Daoy (cell line): Measurements from ENCODE around the gene RNASE9. TPM values are rescaled to one million over a fixed set of nuclear protein-coding genes. Genes with fewer than 3 reads are reported as not detected.
"Not testable (repeated sequence)": the region's sequence is repeated elsewhere in the genome, so short reads cannot be mapped to it uniquely, and the experiment has no call there.

Experiments
- DNase-seq: peaks from one replicate; pipeline ENCODE4 v3.0.0-alpha.2; 2015; ENCODE audit warnings: low read depth
- total RNA-seq: library from RNA; depleted of rRNA; stranded (reverse); fragments of >200 nt; shearing (Covaris generic); gene quantifications from 2 replicates; pipeline ENCODE4 v1.2.3, GENCODE V29; 2014; rRNA removed

The RNASE9 gene
- not detected in 2 replicates for total RNA-seq

GRCh38 chr14:20560961-20561360 is at the start of gene RNASE9:
Gene RNASE9 (minus strand): TSS chr14:20561047.
- no peak for DNase-seq

DNA sequence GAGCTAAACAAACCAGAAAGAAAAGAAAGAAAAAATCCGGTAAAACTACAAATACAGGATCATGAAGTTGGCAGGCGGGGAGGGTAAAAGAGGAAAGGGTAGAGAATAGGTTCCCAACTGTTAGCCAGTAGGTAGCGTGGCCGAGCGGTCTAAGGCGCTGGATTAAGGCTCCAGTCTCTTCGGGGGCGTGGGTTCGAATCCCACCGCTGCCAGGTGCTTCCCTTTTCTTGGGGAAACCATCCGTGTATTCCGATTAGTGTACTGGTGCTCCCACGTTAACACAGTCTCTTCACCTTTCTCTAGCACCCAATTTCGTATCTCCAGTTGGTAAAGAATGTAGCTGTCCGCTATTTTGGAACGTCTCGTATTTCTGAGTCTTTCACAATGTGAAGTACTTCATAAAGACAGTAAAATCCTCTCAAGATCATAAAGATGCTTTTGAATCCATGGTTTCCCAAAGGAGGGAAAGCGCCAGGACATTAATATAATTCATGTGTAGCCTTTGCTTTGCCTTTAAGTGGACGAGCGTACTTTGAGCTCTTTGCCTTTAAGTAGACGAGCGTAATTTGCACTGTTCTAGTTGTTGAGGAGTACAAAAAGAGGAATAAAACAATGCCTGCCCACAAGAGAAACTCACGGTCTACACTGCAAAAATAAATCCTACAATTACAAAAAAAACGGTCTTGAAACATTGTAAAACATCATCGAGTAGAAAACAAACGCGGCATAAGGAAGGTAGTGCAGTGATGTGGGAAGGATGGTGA is 49.3 kb upstream of the RNASE9 start:
- peak; percentile 90 for DNase-seq

- peak; percentile 87 for DNase-seq
Measured at GRCh38 chr14:20609215-20610001, 48.6 kb upstream of the RNASE9 start.

DNA sequence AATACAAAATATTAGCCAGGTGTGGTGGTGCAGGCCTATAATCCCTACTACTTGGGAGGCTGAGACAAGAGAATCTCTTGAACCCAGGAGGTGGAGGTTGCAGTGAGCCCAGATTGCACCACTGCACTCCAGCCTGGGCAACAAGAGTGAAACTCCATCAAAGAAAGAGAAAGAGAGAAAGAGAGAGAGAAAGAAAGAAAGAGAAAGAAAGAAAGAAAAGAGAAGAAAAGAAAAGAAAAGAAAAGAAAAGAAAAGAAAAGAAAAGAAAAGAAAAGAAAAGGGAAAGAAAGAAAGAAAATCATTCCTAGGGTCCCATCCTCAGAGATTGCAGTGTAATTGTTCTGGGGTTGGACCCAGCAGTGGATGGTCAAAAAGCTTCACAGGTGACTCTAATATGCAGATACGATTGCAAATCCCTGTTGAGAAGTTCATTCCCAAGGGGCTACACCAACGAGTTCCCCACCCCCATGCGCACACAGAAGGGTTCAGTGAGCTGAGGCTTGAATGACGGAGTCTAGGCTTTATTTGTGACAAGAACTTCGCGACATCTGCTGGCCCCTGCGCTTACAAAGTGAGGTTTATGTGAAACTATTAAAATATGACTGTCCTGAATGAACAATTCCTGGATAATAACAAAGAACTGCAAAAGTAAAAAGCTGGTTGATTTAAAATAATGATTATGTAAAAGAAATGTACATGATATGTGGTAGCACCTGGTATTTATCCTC is 47.7 kb upstream of the RNASE9 start:
- DNase-seq, result no peak

DNA sequence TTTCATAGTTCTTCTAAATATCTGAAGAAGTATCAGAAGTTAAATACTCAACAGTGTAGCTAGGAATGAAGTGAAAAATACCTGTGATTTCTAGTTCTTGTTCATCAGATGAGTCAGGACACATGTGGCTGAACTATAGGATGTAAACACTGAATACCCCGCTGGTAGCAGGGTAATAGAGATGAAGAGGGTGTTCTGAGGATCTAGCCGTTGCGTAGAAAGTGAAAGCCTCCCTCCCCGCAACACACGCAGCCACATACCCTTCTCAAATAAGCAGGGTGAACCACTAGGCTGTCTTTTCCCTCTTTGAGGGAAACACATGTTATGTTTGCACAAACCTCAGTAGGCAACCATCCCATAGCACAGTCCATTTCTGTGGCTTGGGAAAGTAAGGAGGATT is 46.8 kb upstream of the RNASE9 start:
- no peak for DNase-seq

GRCh38 chr14:20606902-20607242 is 46.0 kb upstream of the RNASE9 start:
- DNase-seq, result no peak

DNA sequence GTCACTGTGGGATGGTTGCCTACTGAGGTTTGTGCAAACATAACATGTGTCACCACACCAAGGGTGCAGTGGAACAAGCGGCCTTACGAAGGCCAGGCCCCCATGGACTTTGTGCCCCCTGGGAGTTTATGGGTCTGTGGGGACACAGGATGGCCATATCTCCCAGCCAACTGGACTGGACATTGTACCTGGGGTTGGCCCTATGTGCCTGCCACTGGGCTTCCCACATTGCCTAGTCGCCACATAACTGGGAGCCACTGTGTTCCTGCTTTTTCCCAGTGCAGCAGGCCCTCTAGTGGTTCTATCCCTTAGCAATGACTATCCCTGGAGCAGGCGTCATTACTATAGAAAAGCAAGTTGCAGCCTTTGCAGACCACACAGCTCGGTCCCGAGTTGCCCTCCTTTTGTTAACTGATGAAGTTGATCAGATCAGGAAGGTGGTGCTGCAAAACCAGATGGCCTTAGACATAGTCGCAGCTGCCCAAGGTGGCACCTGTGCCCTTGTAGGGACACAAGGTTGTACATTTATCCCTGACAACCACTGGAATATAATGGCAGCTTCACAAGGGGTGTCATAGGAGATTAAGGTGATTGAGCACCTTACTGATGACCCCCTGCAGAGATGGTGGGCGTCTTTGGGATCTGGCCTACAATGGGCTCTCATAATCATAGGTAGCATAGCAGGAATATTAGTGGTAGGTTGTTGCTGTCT is 45.5 kb upstream of the RNASE9 start:
- DNase-seq, result peak; percentile 64

DNA sequence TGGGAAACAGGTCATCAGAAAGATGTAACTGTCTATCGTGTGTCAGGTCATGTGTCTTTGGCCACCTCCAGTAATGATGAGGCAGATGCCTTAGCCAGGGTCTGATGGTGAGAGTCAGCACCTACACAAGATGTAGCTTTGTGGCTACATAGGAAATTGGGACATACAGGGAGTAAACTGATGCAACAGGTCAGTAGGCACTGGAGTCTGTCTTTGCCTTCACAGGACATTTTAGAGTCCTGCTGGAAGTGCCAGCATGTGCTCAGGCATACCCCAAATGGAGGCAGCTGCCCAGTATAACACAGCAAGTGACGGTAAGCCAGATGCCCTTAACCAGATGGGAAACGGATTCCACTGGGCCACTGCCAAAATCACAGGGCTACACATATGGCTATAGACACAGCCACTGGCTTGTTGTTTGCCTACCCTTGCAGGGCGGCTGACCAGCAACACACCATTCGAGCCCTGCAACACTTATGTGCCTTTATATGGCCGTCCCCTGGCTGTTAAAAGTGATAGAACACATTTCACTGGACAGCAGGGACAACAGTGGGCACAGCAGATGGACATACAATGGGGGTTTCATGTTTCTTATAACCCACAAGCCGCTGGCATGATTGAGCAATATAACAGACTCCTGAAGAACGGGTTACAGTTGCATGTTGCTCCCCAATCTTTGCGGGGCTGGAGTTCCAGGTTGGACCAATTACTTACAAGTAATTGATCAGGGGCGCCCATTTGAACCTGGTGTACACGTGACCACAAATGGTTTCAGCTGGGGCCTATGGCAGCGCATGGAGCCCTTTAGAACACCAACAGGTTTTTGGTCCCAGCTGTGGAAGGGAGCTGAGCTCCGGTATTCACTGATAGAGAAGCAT is 43.2 kb upstream of the RNASE9 start:
- DNase-seq, result no peak

DNA sequence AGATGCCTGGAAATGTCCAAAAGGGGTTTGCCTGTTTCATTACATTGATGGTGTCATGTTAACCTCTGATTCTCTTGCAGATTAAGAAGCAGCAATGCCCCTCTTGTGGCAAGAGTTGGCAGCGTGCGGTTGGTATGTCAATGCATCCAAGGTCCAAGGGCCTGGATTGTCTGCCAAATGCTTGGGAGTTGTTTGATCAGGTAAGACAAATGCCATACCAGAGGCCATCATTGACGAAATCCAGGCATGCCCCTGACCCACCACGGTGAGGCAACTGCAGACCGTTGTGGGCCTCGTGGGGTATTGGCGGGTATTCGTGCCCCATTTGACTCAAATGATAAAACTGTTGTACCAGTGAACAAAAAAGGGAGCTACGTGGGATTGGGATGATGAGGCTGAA is 41.7 kb upstream of the RNASE9 start:
- DNase-seq, result no peak

- no peak for DNase-seq
Measured at GRCh38 chr14:20601522-20601921, 40.7 kb upstream of the RNASE9 start.

DNA sequence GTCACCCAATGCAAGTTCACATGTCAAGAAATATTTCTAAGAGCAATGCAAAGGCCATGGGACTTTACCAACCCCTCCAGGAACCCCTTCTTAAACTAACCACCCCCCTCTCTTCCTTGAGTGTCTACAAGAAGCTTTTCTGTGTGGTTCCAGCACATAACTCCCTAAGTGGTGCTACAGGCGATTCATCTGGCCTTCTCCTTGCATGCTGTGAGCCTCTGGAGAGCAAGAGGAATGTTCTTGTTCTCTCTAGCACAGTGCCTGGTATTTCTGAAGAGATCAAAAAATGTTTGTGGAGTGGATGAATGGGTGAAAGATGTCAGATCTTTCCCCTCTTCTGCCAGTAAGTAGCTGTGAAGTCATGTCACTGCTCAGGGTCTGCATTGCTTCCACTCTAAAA is 36.3 kb upstream of the RNASE9 start:
- no peak for DNase-seq

DNA sequence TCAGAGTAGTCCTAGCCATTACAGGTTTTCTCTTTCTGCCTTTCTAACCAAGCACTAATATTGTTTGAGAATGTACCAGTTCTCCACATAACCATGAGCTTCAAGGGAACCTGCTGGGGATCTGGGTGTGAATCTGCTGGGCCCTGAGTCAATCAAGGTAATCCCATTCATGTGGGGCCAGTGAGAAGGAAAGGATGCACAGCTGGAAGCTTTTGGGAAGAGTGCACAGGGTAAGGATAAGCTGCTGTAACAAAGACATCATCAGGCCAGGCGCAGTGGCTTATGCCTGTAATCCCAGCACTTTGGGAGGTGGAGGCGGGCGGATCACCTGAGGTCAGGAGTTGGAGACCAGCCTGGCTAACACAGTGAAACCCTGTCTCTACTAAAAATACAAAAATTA is 34.9 kb upstream of the RNASE9 start:
- not testable (repeated sequence) for DNase-seq

DNA sequence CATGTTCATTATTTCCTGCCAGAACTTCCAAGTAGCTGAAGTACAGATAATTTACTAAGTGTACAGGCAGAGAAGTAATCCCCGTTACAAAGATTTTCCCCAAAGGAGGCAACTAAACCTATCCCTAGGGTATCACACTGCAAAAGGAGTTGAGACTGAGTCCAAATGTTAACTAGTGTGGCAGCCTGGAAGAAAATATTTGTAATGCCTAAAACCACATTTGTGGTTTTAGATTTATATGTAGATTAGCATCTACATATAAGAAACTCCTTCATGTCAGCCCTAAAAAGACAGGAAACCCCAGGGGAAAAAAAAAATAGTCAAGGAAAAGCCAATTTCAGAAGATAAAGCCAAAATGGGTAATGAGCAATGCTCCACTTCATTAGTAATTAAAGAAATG is 31.7 kb upstream of the RNASE9 start:
- no peak for DNase-seq

DNA sequence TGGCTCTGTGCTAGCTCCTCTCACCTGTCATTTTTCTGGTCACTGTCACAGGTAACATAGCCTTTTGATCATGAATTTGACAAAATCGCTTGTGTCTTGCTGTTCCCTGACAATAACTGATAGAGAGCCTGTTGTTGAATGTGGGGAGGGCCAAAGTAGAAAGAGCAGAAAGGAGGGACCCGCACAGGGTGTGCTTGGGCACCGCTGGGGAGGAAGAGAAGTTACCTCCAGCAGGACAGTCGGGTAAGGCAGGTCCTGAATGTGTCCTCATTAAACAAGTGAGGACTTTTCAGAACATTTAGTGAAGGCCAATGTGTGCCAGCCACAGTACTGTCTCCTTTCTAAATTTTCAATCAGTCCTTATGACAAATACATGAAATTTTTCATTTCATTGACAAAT is 30.4 kb upstream of the RNASE9 start, which contains the start of gene RNASE12:
TSS of gene RNASE12 (minus strand) at position 142 of the 400 bp plus-strand sequence. CDS start 653 bp downstream, outside the sequence.
- DNase-seq, result no peak

GRCh38 chr14:20587489-20588154 is 26.8 kb upstream of the RNASE9 start, which contains the start of gene RNASE11:
Gene RNASE11 (minus strand): TSS chr14:20588001.
- DNase-seq, result no peak

DNA sequence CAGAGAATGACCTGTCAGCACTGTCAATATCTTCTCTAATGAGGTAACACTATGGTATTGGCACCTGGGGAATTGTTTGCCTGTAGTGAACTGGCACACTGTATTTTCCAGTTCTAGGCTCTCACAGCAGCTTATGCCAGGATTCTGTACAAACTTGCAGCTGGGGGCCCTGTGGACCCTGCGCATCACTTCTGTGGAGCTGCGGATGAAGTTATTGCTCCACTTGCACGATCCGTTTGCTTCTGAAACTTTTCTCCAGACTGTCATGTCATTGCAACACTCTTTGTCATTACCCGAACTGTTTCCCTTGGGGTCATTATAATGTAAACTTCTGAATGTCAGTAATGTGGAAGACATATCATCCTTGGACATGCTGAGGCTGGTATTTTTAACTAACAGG is 23.1 kb upstream of the RNASE9 start:
- DNase-seq, result no peak

DNA sequence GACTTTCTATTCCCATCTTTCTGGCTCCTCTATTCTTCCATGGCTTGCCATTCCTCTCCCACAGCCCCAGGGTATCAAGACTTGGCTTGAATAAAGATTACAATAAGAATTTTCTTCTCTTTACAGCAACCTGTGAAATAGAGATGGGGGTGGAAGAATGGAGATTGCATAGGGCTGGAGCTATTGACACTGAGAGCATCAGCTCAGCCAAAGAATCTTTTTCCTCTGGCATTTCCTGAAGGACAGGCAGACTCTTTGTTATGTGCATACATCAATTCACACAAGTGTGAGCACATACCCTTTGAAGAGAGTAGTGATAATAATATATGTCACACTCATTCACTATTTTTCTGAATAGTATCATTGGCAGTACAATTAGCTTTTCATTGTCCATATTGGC is 22.3 kb upstream of the RNASE9 start:
- DNase-seq, result no peak

DNA sequence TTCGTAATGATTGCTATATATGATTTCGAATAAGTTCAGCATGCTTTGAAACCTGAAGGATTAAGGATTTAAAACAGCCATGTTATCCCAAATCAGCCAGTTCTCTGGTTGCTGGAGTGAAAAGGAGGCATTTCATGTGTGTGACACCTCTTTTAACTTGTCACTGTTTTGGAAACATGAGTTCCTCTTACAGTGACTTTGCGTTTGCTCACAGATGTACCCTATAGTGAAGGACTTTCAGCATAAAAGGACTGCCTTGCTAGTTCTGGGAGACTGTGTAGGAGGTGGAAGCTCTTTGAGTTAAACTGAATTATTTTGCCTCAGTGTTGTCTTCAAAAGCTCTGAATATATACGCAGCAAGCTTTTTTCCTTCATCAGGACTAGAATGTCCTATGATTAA is 19.4 kb upstream of the RNASE9 start:
- no peak for DNase-seq

DNA sequence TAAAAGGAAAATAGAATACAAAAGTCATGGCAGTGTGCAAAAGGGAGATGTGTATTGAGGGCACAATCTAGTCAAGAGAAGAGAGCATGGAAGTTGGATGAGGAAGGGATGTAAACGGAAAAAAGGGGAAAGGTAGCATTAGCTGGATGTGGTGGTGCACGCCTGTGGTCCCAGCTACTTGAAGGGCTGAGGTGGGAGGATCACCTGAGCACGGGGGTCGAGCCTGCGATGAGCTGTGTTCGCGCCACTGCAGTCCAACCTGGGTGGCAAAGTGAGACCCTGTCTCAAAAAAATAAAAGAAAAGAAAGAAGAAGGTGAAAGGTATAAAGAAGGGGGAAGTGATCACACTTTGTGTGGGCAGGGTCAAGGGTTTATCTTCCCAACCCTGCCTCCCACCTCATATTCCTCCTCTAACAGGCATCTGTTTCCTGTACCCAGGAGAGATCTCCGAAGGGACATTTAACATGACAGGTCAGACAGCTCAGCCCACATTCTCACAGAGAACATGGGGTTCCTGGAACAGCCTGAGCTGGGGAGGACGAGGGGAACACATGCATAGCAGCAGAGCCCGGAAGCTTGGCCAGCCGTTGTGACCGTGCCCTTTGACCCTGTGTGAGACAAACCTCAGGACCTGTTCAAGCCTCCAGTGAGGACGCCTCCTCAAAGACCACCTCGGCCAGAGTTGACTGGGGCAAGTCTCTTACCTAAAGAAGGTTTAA is 18.1 kb upstream of the RNASE9 start:
- no peak for DNase-seq

DNA sequence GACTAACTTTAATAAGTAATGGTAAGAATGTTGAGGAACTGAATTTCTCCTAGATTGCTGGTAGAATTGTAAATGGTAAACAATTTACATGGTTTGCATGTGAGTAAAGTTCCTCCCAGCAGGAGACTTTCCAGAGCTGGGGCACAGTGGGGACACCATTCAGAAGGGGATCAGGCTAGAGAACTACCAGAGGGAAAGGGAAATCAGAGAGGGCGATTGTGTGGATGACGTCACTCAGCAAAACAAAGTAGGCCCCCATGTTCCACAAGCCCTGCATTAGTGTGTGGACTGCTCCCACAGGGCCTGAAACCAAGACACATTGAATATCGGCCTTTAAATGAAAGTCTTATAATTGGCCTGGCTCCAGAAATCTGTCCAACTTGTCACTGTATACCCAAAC is 17.5 kb upstream of the RNASE9 start:
- no peak for DNase-seq
